ENCODE data around the gene DAGLB.
"Not testable (repeated sequence)": the region's sequence is repeated elsewhere in the genome, so short reads cannot be mapped to it uniquely, and the experiment has no call there.

DAGLB gene

GRCh38 chr7:6398943-6399342 lies 48.8 kb downstream of the DAGLB start:
- peak; percentile 67 for DNase-seq (ENCODE audit: low spot score)

- DNase-seq (ENCODE audit: low spot score), result not testable (repeated sequence)
Measured at GRCh38 chr7:6397759-6398495, 49.8 kb downstream of the DAGLB start.

GRCh38 chr7:6395898-6396595 lies 51.7 kb downstream of the DAGLB start:
- no peak for DNase-seq (ENCODE audit: low spot score)

- no peak for DNase-seq (ENCODE audit: low spot score)
Measured at GRCh38 chr7:6394114-6394513, 53.6 kb downstream of the DAGLB start.

GRCh38 chr7:6393667-6394056 lies 54.1 kb downstream of the DAGLB start:
- no peak for DNase-seq (ENCODE audit: low spot score)

DNA sequence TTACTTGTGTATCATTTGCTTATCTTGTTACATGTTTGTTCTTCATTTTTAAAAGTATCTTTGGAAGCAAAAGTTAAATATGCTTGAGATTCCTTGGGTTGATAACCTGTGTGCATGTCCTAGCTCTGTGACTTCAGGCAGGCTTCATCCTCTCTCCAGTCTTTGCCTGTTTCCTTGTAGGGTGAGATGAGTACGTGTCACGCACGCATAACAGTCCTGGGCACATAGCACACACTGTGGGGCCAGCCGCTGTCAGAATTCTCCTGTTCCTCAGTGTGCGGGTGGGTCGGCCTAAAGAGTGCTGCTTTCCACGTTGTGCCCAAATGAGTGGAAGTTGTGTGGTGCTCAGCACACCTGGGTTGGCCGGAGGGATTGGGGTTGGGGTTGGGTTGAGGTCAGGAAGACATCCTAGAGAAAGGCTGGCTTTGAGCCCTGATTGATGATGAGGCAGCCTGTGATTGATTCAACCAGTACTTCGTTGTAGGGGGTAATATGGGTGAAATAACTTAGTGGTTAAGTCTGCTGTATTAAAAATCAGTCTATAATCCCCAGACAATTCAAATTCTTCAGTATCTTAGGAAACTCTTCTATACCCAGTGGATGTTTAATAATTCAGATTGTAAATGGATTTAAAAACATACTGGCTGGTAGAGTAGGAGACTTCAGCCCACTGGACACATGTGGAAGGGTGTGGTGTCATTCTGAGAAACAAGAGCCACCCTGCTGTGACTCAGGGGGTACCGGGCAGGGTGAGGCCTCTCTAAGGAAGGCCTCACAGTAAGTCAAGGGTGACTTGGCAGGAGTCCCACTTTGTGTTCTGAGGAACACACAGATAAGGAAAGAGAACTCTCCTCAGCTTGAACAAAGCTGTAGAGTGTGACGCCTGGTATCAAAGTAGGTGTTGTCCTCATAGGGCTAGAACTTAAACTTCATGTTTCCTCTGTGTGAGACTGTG lies 54.8 kb downstream of the DAGLB start:
- peak; percentile 95 for DNase-seq (ENCODE audit: low spot score)

DNA sequence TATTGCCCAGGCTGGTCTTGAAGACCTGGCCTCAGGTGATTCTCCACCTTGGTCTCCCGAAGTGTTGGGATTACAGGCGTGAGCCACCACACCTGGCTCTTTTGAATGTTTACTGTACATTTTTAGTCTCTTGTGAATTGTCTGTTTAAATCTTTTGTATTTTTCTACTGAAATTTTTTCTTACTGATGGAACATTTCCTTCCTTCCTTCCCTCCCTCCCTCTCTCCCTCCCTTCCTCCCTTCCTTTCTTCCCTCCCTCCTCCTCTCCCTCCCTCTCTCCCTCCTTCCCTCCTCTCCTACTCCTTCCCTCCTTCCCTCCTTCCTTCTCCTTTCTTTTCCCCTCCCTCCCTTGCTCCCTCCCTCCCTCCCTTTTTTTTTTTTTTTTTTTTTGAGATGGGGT lies 58.0 kb downstream of the DAGLB start:
- DNase-seq (ENCODE audit: low spot score), result no peak

GRCh38 chr7:6387734-6388294 lies 59.9 kb downstream of the DAGLB start:
- DNase-seq (ENCODE audit: low spot score), result no peak

GRCh38 chr7:6386779-6387178 lies 61.0 kb downstream of the DAGLB start:
- DNase-seq (ENCODE audit: low spot score), result no peak

- DNase-seq (ENCODE audit: low spot score), result peak; percentile 20
Measured at GRCh38 chr7:6385909-6386560, 61.7 kb downstream of the DAGLB start.

- DNase-seq (ENCODE audit: low spot score), result peak; percentile 96
Measured at GRCh38 chr7:6385110-6385781, 62.5 kb downstream of the DAGLB start.

- DNase-seq (ENCODE audit: low spot score), result peak; percentile 31
Measured at GRCh38 chr7:6384327-6384726, 63.4 kb downstream of the DAGLB start.

GRCh38 chr7:6382817-6383216 lies 64.9 kb downstream of the DAGLB start:
- DNase-seq (ENCODE audit: low spot score), result peak; percentile 33

DNA sequence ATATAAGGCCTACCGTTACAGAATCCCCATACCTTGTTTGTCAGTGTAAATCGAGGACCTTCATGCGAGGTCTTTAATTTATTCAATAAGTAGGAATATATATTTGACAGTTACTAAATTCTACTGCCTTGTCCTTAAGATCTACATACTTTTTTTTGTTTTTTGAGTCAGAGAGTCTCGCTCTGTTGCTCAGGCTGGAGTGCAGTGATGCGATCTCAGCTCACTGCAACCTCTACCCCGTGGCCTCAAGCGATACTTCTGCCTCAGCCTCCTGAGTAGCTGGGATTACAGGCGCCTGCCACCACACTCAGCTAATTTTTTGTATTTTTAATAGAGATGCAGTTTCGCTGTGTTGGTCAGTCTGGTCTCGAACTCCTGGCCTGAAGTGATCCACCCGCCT lies 65.9 kb downstream of the DAGLB start:
- DNase-seq (ENCODE audit: low spot score), result peak; percentile 52

DNA sequence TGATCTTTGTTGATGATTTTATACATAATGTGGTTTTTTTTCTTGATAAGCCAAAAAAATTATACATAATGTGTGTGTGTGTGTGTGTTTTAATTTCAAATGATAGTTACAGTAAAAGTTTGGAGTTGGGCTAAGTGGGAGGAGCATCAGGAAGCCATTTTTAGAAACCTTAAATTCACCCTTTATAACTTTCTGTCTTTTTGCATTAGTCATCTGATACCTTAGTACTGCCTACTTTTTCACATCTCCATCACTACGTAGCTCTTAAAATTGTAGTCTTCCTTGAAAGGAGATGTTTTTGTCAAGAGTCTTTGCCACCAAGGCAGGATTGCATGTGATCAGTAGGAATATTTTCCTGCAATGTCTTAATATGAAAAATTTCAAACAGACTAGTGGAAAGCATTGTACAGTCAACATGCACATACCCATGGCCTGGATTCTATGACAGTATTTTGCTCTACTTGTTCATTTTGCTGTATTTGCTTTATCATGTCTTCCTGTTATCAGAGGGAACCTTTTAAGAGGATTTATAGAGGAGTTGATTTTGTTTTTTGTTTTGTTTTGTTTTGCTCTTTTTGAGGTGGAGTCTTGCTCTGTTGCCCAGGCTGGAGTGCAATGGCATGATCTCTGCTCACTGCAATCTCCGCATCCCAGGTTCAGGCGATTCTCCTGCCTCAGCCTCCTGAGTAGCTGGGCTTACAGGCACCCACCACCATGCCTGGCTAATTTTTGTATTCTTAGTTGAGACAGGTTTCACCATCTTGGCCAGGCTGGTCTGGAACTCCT lies 67.3 kb downstream of the DAGLB start:
- no peak for DNase-seq (ENCODE audit: low spot score)

- DNase-seq (ENCODE audit: low spot score), result no peak
Measured at GRCh38 chr7:6379886-6380285, 67.9 kb downstream of the DAGLB start.

DNA sequence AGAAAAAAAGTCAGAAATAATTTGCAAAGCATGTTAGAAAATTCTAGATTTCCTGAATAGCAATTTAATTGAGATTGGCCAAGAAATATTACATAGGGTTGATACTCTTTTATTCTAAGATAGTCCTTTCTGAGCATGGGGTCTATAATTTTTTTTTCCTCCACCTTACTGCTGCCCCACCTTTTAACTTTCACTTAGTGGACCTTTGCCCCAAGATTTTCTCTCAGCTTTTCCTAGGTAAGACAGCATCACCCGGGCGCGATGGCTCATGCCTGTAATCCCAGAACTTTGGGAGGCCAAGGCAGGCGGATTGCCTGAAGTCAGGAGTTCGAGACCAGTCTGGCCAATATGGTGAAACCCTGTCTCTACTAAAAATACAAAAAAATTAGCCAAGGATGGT lies 69.2 kb downstream of the DAGLB start:
- DNase-seq (ENCODE audit: low spot score), result not testable (repeated sequence)

GRCh38 chr7:6376820-6377219 lies 70.9 kb downstream of the DAGLB start:
- DNase-seq (ENCODE audit: low spot score), result peak; percentile 70

- peak; percentile 33 for DNase-seq (ENCODE audit: low spot score)
Measured at GRCh38 chr7:6375348-6376101, 72.2 kb downstream of the DAGLB start.

All from kidney tubule cell (primary cell).